HepG2 (cell line): ENCODE data around the gene TNS4. TPM values are rescaled to one million over a fixed set of nuclear protein-coding genes. Genes with fewer than 3 reads are reported as not detected.

Experiments used
- CREB1 ChIP-seq, 2 experiments: fragments of 450-650 bp in 1 of 2; IDR thresholded peaks; 2 replicates each; pipeline ENCODE4 v1.6.1; 2016 to 2017; ENCODE audit warnings: control low read depth in 1 of 2, mild to moderate bottlenecking in 1 of 2, missing compliant biosample characterization in 1 of 2, missing genetic modification characterization in 1 of 2
- CREM ChIP-seq, 2 experiments: sonication (generic) in 1 of 2; formaldehyde crosslinking in 1 of 2; IDR thresholded peaks; 2 replicates each; pipeline versions ENCODE4 v1.4.0 to v1.6.1; 2016 to 2020; ENCODE audit warnings: antibody characterized with exemption in 1 of 2, mild to moderate bottlenecking in 1 of 2, missing genetic modification reagents in 1 of 2
- FOSL2 ChIP-seq: sonication (generic); formaldehyde crosslinking; IDR thresholded peaks from 2 replicates; pipeline ENCODE4 v1.4.0; 2020; ENCODE audit warnings: missing genetic modification reagents
- HINFP ChIP-seq: sonication (generic); formaldehyde crosslinking; IDR thresholded peaks from 2 replicates; pipeline ENCODE4 v1.4.0; 2020; ENCODE audit warnings: low read depth, mild to moderate bottlenecking, missing genetic modification reagents
- MAX ChIP-seq: IDR thresholded peaks from 2 replicates; pipeline ENCODE4 v1.6.1; 2012; ENCODE audit warnings: inconsistent platforms
- NFIC ChIP-seq: IDR thresholded peaks from 2 replicates; pipeline ENCODE4 v1.6.1; 2012; ENCODE audit warnings: mild to moderate bottlenecking, low read length, inconsistent platforms
- RFX5 ChIP-seq: IDR thresholded peaks from 2 replicates; pipeline ENCODE4 v1.6.1; 2011; ENCODE audit warnings: low read depth, low read length, improper control_type of control experiment
- SIX4 ChIP-seq: sonication (generic); formaldehyde crosslinking; IDR thresholded peaks from 2 replicates; pipeline ENCODE4 v1.4.0; 2020; ENCODE audit warnings: missing genetic modification reagents
- SRY ChIP-seq: sonication (generic); formaldehyde crosslinking; IDR thresholded peaks from 2 replicates; pipeline ENCODE4 v1.8.0; 2022; ENCODE audit warnings: mild to moderate bottlenecking, missing genetic modification reagents
- ZBTB26 ChIP-seq: IDR thresholded peaks from 2 replicates; pipeline ENCODE4 v1.6.1; 2016; ENCODE audit warnings: missing compliant biosample characterization, missing genetic modification reagents, borderline replicate concordance
- ZBTB37 ChIP-seq: sonication (generic); formaldehyde crosslinking; IDR thresholded peaks from 2 replicates; pipeline ENCODE4 v1.4.0; 2020; ENCODE audit warnings: mild to moderate bottlenecking, missing genetic modification reagents
- ZNF281 ChIP-seq: sonication (generic); formaldehyde crosslinking; IDR thresholded peaks from 2 replicates; pipeline ENCODE4 v1.4.0; 2020; ENCODE audit warnings: missing genetic modification reagents, borderline replicate concordance
- ZNF282 ChIP-seq: fragments of 450-650 bp; IDR thresholded peaks from 2 replicates; pipeline ENCODE4 v1.6.1; 2018; ENCODE audit not compliant: partially characterized antibody
- ZNF556 ChIP-seq: sonication (generic); formaldehyde crosslinking; IDR thresholded peaks from 2 replicates; pipeline ENCODE4 v1.4.0; 2020; ENCODE audit warnings: mild to moderate bottlenecking, missing genetic modification reagents, borderline replicate concordance
- ZNF691 ChIP-seq: sonication (generic); formaldehyde crosslinking; IDR thresholded peaks from 2 replicates; pipeline ENCODE4 v1.4.0; 2020; ENCODE audit warnings: missing genetic modification reagents, low read depth, mild to moderate bottlenecking, borderline replicate concordance
- ZNF710 ChIP-seq: sonication (generic); formaldehyde crosslinking; IDR thresholded peaks from 2 replicates; pipeline ENCODE4 v1.5.0; 2020; ENCODE audit warnings: mild to moderate bottlenecking, missing genetic modification reagents, borderline replicate concordance
- ZNF788 ChIP-seq: sonication (generic); formaldehyde crosslinking; IDR thresholded peaks from 2 replicates; pipeline ENCODE4 v1.5.0; 2020; ENCODE audit warnings: mild to moderate bottlenecking, missing genetic modification reagents, borderline replicate concordance
- polyA plus RNA-seq, 8 experiments: library from polyadenylated mRNA; depleted of rRNA in 3 of 8; stranded (reverse) in 7 of 8; unstranded in 1 of 8; fragments of >200 nt; fragmentation: Illumina TruSeq in 4 of 8; extraction: Trizol in 4 of 8; gene quantifications; 2 replicates each; pipeline versions ENCODE4 v1.2.1 to v1.2.3, GENCODE V29; 2011 to 2016; ENCODE audit warnings: low read depth in 4 of 8, missing spikeins in 1 of 8, mixed read lengths in 1 of 8; ENCODE audit not compliant: insufficient read depth in 1 of 8
- total RNA-seq, 5 experiments: library from RNA; depleted of rRNA; stranded (reverse); fragments of >200 nt; fragmentation: Illumina TruSeq; extraction: Trizol; gene quantifications; 2 replicates each; pipeline ENCODE4 v1.2.3, GENCODE V29; 2016; ENCODE audit warnings: low read depth in 1 of 5

TNS4 gene
- total and polyA plus RNA-seq, 2 of the 13 experiments (the other 11 are each of a cell fraction or from before 2014, with no cell fraction given): 0.58 to 2.1 TPM

- TF ChIP-seq ZBTB37 (CRISPR knock-in tag): peak; percentile 90
- peak; percentile 75; the same call in 1 of the 2 replicates for TF ChIP-seq ZNF281
- peak; percentile 99 for TF ChIP-seq ZBTB26
- peak; percentile 74; the same call in 1 of the 2 replicates for TF ChIP-seq HINFP (CRISPR knock-in tag)
- TF ChIP-seq RFX5: peak; percentile 23; the same call in 1 of the 2 replicates
- TF ChIP-seq CREM (IDR thresholded peaks at IDR 0.05): peak; percentile 86; the same call in 1 of the 2 replicates
- TF ChIP-seq CREM (CRISPR knock-in tag; IDR thresholded peaks at IDR 0.05): no peak
- TF ChIP-seq MAX: peak; percentile 92
- peak; percentile 89; the same call in 1 of the 2 replicates for TF ChIP-seq ZNF710
- TF ChIP-seq FOSL2 (CRISPR knock-in tag): peak; percentile 92
- peak; percentile 92; the same call in 1 of the 2 replicates for TF ChIP-seq ZNF788
- peak; percentile 96 for TF ChIP-seq ZNF556 (CRISPR knock-in tag)
- TF ChIP-seq NFIC: peak; percentile 92
- no peak; the same call in 1 of the 2 replicates for TF ChIP-seq SRY
- TF ChIP-seq SIX4 (CRISPR knock-in tag): peak; percentile 85
- peak; percentile 80 for TF ChIP-seq ZNF691 (CRISPR knock-in tag)
- TF ChIP-seq ZNF282: no peak
- TF ChIP-seq CREB1 (IDR thresholded peaks at IDR 0.05): 0 out of 2 replicates have a peak, but pooled peaks have one; percentile 25
- TF ChIP-seq CREB1 (CRISPR knock-in tag; IDR thresholded peaks at IDR 0.05): peak; percentile 80
These were observed 47.7 kb upstream of the TNS4 start (continued) for GRCh38 chr17:40548982-40549685.
